Epithelial cell of prostate (primary cell): ENCODE data around the gene HEXD.
"Not testable (repeated sequence)": the region's sequence is repeated elsewhere in the genome, so short reads cannot be mapped to it uniquely, and the experiment has no call there.

Experiments
- DNase-seq: peaks from one replicate; pipeline ENCODE4 v3.0.0-alpha.2; 2011; ENCODE audit warnings: low read depth, low spot score
- H3K27ac ChIP-seq: fragments of 450-650 bp; 2 replicates; pipeline ENCODE4 v1.5.1; 2017; ENCODE audit warnings: mild to moderate bottlenecking

The HEXD gene

DNA sequence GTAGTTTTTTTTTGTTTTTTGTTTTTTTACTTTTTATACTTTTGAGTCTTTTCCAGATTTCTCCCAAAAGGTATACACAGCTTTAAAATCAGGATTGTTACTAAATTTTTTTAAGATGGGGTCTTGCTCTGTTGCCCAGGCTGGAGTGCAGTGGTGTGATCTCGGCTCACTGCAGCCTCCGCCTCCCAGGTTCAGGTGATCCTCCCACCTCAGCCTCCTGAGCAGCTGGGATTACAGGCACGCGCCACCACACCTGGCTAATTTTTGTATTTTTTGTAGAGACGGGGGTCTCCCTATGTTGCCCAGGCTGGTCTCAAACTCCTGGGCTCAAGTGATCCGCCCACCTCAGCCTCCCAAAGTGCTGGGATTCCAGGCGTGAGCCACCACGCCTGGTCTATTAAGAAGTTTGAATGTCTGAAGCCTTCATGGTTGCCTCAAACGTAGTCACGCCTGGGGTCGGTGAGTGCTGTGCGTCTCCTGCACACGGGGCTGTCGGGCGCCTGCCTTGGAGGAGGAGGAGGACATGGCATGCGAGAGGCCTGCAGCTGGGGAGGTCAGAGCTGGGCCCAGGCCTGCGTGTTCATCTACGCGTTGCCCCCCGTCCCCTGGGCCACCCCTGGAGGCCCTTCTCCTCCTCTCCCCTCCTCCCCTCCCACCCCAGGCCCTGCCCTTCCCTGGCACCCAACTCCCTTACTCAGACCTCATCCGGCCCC, 35.8 kb upstream of the HEXD start:
- not testable (repeated sequence) for DNase-seq

DNA sequence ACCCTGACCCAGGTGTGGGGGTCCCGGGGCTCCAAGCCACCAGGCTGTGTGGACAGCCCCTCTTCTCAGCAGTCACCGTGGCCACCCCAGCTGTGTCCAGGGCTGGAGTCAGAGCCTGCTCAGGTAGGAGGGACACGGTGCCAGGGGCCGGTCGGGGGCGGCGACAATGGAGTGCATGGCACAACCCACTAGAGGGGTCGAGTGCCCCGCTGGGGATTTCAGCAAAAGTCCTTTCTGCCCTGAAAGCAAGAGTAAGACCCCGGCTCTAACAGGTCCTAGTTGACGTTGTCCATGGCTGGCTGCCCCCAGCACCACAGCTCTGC, 35.3 kb upstream of the HEXD start:
- DNase-seq, result no peak

More for the DNA sequence above, 35.8 kb upstream of the HEXD start:
- not testable (repeated sequence) for H3K27ac ChIP-seq

DNA sequence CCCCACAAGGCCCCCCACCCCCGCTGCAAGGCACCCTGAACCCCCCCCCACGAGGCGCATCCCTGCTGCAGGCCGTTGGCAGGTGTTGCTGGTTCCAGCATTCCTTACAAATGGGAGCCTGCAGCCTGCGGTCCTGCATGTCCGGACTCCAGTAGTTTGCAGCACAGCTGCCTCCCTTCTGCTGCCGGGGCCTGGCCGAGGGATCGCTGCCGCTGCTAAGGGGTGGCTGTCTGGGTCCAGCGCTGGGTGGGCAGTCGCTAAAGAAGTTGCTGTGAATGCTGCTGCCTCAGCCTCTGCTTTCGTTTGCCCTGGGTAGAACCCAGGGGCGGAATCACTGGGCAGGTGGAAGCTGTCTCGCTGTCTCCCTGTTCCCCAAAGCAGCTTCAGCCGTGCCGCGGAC, 34.7 kb upstream of the HEXD start:
- no peak overlapping the region for H3K27ac ChIP-seq

More for the DNA sequence above, 35.3 kb upstream of the HEXD start:
- no peak overlapping the region for H3K27ac ChIP-seq

DNA sequence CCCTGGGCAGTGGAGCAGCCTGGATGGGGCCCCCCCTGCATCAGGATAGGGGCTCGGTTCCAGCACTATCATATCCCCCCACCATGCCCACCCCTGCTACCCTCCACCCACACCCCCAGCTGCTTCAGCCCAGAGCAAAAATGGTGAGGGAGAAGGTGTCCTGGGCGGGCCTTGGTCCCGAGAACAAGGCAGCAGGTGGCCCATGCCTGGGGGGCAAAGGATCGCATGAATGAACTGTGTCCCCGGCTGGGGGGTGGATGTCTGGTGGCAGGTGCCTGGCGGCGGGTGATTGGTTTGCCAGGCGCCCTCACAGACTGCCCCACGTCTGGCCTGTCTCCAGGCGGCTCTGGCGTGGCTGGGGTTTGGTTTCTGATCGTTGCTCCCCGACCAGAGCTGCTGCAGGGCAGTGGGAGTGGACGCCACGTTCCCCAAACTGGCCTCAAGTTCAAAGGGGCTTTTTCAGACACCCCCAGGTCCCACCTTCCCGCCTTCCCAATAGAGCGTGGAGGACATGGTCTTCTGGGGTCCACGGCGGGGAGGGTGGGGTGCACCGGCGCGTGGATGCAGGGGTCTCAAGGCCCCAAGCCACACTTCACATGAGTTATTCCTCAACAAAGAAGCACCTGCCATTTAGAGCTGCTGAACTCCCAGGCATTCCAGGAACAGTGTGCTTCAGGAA, 34.0 kb upstream of the HEXD start:
- DNase-seq, result peak; percentile 43
- H3K27ac ChIP-seq, result no peak overlapping the region

More for the DNA sequence above, 34.7 kb upstream of the HEXD start:
- DNase-seq, result no peak

DNA sequence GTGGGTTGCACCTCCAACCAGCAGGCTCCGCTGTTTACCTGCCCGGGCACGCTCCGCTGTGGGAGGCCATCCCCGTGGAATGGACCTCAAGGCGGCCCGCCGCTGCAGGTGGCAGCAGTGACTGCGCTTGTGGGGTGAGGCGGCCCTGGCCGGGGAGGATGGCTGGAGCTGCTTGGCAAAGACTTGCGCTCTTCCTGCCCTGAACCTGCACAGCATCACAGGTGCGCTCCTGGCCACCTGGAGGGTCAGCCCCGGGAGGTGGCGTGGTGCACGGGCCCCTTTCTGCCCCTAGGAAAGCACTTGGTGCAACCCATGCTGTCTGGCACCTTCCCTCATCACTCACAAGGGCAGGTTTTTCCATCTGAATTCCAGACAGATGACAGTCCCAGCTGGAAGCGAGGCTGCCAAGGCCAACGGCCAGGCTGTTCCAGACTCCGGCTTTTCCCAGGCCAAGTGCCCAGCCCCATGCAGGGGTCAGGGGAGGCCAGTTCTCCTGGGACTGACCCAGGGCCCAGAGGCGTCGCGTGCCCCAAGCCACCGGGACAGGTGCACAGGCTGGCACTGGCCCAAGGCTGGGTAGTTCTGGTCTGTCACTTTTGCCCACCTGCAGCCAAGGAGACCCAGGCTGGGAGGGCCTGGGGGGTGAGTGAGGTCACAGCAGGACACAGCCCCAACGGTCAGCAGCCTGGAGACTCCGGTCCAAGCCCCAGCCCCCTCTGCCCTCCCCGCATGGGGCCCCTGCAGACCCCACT, 33.2 kb upstream of the HEXD start:
- no peak for DNase-seq
- no peak overlapping the region for H3K27ac ChIP-seq

DNA sequence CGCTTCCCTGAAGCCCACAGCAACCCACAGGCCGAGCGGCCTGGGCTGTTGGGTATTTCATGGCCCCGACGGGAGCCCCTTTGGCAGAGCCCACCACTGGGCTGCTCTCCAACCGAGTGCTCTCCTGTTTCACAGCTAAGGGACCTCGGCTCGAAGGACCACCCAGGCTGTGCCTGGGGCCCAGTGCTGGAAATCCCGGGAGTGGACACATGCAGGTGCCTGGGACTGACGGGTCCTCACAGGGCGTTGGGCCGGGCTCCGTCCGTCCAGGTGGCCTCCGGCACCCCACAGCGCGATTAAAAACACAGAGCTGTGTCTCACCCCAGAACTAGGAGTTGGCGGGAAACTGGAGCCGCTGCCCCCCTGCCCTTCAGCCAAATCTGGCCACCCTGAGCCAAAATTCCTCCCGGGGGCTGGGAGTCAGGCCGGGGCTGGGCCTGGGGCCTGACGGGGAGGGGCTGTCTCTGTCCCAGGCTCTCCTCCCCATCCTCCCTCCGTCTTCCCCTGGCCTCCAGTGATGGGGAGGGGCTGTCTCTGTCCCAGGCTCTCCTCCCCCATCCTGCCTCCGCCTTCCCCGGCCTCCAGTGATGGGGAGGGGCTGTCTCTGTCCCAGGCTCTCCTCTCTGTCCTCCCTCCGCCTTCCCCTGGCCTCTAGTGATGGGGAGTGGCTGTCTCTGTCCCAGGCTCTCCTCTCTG, 32.4 kb upstream of the HEXD start:
- no peak overlapping the region for H3K27ac ChIP-seq
- no peak for DNase-seq

DNA sequence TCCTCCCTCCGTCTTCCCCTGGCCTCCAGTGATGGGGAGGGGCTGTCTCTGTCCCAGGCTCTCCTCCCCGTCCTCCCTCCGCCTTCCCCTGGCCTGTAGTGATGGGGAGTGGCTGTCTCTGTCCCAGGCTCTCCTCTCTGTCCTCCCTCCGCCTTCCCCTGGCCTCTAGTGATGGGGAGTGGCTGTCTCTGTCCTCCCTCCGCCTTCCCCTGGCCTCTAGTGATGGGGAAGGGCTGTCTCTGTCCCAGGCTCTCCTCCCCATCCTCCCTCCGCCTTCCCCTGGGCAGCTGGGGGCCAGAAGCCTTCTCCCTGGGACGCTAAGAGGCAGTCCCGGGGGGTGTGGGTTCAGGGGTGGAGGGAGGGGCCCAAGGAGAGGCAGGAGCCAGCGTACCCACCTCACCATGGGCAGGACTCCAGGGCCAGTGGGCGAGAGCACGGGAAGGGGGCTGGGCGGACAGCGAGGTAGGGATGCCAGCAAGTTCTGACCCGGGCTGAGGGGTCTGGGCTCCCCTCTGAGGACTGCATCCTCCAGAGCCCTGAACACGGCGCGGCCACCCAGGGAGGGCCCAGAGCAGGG, 31.8 kb upstream of the HEXD start:
- no peak overlapping the region for H3K27ac ChIP-seq
- no peak for DNase-seq

DNA sequence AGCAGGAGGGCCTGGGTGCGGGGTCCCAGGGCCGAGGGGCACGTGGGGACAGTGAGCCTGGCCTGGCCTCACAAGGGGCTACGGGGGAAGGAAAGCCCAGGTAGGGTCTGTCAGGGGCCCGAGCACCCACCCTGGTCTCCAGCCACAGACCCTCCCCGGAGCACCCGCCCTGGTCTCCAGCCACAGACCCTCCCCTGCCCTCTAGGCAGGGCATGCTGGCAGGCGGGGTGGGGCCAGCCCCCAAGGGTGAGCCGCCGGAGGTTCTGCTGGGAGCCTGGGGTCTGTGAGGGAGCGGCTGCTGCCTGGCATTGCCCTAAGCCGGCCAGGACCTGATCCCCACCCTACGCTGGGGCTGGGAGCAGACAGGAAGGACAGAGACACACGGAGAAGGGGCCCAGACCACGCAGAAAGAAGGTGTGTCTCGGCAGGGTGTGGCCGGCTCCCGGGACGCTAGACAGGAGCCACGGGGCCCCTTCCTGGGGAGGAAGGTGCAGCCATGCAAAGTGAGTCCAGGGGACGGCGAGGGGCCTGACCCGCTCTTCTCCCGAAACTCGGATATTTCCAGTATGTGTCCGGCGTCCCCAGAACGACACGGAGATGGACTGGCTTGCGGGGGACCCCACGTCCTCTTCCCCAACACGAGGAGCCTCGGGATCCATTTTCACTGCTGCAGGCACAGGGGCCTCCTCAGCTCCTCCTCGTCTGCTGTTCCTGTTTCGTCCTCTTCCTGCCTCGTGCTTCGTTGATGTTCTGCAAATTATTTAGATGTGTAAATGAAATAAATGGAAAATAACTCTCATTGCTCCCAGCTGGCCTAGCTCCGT, 31.1 kb upstream of the HEXD start:
- DNase-seq, result no peak
- no peak overlapping the region for H3K27ac ChIP-seq

DNA sequence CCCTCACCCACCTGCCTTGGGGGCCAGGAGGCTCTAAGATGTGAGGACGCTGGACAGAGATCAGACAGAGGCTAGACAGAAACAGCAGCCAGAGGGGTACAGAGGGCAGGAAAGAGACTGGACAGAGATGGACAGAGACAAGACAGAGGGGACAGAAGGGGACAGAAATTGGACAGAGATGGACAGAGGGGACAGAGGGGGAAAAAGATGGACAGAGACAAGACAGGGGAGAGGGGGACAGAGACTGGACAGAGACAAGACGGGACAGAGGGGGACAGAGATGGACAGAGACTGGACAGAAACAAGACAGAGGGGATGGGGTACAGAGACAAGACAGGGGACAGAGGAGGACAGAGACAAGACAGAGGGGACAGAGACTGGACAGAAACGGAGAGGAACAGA, 30.4 kb upstream of the HEXD start:
- no peak for DNase-seq
- no peak overlapping the region for H3K27ac ChIP-seq

DNA sequence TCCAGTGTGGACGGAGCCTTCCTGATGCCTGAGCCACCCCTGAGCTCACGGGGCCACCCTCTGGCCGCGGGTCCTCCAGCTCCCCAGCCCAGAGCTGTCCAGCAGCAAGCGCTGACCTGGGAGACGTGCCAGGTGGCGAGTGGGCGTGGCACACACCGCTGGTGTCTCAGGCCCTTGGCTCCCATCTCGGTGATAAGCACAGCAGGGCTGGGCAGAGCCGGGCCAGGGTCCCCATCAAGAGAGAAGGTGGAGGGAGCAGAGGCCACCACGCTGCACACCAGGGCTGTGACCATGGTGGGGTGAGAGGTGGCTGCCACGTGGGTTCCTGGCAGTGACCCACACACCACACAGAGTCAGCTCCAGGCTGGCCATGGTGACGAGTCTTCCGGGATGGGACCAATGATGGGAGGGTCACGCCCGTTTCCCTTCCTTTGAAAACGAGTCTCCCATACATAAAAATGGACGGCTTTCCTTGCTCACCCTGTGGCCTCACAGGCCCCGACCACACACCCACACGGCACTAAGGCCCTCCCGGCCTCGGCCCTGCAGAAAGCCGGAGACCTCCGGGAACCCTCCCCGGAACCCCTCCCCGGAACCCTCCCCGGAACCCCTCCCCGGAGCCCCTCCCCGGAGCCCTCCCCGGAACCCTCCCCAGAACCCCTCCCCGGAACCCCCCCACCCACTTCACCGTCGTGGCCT, 29.8 kb upstream of the HEXD start:
- no peak for DNase-seq
- no peak overlapping the region for H3K27ac ChIP-seq

DNA sequence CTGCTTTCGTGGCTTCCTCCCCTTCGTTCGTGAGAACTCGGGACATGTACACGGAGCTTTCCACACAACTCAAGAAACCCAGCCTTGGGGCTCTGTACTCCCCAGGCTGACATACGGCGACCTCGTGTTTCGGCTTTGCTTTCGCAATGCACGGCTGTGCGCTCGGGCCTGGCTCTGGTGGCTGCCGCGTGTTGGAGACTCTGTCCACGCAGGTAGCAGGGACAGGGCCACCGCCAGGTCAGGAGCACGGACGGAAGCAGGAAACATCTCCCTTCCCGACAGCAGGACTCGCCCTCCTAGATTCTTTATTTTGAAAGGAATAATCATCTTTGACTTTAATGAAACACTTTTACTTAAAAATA, 29.2 kb upstream of the HEXD start:
- H3K27ac ChIP-seq, result no peak overlapping the region
- DNase-seq, result no peak

DNA sequence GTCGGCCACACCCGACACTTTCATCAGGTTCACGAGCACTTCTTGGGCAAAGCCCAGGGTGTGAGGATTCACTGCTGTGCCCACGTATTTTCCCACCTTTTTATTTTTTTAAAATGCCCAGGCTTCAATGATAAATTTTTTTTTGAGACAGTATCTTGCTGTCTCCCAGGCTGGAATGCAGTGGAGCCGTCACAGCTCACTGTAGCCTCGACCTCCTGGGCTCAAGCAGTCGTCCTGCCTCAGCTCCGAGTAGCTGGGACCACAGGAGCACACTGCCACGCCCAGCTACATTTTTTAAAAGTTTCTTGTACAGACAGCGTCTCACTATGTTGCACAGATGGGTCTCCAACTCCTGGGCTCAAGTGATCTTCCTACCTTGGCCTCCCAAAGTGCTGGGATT, 28.8 kb upstream of the HEXD start:
- DNase-seq, result no peak
- no peak overlapping the region for H3K27ac ChIP-seq

DNA sequence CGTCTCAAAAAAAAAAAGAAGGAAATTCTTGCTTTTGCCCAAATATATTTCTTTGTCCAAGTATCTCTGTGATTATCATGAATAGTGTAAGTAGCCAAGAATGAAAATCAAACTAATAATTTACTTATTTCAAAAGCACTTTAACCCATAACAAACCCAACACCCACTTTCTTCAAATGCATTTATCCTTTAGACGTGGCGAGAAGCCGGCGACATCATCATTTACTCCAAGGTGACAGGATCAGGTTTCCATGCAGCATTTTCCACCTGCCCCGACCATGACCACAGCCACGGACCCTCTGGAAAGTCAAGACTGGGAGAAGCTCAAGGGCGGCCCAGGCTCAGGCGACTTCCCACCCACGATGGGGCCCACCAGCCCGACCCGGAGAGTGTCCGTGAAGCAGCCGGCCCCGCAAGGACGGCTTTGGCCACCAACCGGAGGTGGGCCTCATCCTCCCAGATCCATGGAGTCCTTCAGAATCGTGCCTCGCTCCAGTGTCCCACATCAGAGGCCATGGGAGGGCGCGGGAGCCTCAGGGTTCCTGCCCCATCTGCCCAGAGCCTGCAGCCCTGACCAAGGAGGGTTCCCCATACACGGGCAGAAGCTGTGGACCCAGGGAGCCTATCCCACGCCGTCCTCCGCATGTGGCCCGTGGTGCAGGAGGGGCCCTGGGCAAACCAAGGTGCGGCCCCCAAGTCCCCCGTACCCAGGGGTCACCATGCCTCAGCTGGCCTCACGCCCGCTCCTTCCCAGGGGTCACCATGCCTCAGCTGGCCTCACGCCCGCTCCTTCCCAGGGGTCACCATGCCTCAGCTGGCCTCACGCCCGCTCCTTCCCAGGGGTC, 27.9 kb upstream of the HEXD start:
- no peak for DNase-seq
- H3K27ac ChIP-seq, result no peak overlapping the region

DNA sequence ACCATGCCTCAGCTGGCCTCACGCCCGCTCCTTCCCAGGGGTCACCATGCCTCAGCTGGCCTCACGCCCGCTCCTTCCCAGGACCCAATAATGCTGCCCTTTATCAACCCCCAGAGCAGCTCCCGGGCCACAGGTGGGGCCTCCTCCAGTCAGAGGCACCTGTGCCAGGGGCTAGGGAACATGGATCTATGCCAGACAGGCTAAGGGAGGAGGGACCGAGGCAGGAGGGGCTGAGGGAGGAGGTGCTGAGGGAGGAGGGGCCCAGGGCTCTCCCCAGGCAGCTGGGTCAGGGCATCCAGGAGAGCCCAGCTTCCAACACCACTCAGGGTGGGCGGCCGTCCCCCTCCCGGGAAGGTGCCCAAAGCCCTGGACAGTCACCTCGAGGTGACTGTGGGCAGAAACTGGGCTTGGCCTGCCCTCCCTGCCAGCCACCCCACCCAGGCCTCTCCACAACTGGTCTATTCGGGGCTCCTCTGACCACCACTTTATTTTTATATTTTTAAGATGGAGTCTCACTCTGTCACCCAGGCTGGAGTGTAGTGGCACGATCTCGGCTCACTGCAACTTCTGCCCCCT, 27.2 kb upstream of the HEXD start:
- H3K27ac ChIP-seq, result no peak overlapping the region
- no peak for DNase-seq

DNA sequence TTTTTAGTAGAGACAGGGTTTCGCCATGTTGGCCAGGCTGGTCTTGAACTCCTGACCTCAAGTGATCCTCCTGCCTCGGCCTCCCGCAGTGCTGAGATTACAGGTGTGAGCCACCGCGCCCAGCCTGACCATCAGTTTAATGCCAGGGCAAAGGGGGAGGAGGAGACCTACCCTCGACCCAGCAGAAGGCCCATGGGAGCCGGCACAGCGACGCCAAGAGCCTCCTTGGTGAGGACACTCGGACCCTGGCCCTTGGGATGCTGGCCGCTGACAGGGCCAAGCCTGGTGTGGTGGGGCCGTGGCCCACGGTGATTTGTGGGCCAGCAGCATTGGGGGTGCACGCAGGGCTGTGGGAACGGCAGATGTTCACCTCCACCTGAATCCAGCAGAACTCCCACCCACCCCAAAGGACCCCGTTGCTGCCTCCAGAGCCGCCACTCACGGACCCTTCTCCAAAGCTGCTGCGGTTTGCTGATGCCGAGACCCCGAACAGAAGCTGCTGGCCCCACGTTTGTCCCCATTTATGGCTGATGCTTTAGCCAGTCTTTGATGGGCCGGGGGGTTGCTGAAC, 26.6 kb upstream of the HEXD start:
- no peak overlapping the region for H3K27ac ChIP-seq
- DNase-seq, result no peak

DNA sequence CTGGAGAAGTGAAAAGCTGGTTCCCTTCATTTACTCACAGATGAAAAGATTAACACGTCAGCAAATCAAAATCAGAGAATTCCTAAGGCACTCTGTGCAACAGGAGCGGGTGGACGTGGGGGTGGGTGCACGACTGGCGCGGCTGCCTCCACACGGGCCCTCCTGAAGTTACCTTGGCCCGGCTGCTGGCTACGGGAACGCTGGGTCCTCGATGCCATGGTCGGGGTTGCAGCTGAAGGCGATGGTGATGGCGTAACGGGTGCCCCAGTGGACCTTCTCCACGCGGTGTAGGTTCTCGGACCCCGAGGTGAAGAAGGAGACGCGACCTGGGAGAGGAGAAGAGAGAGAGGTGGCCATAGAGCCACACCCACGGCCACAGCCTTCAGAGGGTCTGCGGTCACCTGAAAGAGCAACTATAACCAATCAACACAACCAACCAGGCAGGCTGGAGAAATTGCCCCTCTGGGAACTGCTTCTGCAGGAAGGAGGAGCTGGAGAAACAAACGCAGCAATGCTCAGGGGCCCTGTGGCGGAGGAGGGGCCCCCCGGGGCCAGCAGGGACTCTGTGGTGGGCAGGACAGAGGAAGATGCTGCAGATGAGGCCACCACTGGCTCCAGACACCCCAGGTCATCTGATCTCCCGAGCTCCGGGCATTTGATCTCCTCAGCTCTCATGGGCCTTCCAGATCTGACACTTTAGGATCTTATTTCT, 25.8 kb upstream of the HEXD start:
- no peak for DNase-seq
- no peak overlapping the region for H3K27ac ChIP-seq

DNA sequence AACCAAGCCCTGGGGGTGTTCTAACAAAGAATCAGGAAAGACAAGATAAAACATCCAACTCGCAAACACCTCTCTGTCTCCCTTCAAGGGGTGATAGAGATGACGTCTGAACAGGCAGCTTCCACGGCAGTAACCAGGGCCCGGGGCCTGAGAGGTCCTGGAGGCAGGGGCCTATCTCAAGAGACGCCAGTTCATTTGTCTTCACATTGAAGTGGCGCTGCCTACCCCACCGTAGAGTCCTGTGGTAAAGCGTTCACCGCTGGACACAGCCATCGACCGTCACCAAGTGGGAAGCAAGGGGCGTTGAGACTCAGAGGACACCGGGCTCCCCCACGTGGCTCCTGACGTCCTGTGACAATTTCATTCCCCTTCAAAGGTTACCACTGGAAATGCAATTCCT, 25.2 kb upstream of the HEXD start:
- DNase-seq, result no peak

More for the DNA sequence above, 25.2 kb upstream of the HEXD start:
- H3K27ac ChIP-seq, result no peak overlapping the region
